Fibroblast of skin of left quadriceps (primary cell): ENCODE data around the gene TBX2.
"Not testable (repeated sequence)": the region's sequence is repeated elsewhere in the genome, so short reads cannot be mapped to it uniquely, and the experiment has no call there.

Source experiments
- DNase-seq, 2 experiments: peaks; one replicate each; pipeline ENCODE4 v3.0.0-alpha.2; 2013; ENCODE audit warnings: low read depth in 2 of 2

TBX2 gene

DNA sequence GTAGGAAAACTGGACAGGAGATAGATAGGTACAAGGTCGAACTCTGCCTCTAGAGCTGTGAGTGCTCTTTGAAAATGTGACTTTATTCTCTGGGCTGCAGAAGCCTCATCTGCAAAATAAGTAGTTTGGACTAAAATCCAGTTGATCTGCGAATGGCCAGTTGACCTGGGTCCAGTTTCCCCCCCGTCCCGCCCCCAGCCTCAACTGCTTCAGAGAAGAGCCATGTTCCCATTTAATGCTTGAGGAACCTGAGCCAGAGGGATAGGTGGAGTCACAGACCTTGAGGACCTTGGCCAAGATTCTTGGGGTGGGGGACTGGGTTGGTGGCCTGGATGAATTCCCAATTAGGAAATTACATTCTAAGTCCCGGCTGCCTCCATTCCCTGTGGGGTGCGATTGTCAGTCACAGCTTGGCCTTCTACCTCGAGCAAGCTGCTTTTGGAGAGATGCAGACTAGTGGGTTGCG is 14.1 kb downstream of the TBX2 start:
- no peak for DNase-seq

DNA sequence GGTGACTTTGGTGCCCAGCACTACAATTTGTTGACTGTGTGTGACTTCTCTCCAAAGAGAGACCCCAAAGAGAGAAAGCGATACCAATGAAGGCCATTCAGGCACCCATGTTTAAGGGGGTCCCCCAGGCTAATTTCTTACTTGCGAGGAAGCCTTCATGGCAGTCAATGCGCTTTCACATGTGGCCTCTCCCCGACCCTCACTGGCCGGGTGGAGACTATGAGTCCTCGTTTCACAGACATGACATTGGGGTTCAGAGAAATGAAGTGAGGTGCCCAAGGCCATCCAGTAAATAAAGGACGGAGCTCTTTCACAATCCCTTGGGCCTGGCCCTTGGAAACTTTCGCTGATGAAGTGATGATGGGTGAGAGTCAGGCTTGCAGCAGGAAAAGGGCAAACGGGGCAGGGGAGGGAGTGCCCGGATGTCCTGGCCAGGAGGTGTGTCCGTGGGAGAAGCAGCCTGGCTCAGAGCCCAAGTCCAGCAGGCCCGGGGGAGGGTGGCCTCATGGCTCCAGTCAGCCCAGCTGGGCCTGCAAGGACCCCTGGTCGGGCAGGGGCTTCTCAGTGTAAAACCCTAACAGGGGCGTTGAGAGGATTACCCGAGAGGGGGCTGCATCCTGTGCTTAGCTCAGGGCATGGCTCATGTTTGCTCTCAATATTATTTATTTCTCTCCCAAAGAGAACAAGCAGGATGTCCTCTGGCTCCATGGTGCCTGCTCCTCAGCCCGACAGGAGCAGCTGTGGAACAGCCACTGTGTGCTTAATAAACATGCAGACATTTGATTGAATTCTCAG is 14.7 kb downstream of the TBX2 start:
- no peak for DNase-seq

DNA sequence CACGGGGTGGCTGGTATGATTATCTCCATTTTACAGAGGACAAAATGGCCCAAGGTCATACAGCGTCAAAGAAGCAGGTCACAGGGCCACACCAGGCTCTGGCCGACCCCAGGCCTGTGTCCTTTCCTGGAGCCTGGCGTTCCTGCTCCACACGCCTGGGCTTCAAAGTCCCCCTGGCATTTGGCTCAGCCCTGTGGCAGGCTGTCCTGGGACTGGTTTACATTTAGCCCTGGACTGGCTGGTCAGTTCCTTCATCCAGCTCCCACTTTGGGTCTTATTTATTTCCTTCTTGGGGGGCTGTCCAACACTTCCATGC is 15.3 kb downstream of the TBX2 start:
- DNase-seq: no peak

DNA sequence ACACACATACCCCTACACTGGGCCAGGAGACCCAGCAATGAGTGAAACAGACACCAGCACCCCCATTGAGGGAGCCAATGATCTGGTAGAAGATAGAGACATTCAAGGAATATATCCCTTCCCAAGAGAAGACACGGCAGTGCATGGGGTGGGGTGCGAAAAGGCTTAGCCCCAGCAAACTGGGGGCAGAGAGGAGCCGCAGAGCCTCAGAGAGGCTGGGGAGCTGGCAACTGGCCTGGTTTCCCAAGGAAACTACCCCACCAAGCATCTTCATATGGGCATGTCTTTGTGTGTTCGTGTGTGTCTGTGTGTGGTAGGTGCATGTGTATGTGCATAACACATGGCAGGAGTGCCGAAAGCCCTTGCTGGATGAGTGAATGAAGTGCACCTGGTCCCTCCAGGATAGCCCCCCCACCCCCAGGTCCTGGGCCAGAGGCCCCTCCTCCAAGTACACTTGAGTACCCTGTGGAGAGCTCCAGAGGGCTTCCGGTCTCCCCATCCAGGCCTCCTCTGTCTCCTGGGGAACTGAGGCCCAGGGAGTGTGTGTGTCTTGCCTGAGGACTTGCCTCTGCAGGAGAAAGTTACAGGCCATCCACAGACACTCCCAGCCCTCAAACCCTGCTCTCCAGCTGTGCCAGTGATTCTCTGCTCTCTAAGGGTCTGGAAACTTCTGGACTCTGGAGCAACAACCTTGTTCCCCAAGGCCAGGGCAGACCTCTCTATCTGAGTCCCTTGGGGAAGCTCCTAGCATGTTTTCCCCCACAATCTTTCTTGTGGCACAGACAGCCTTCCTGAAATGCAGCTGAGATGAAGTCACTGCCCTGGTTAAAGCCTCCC is 15.9 kb downstream of the TBX2 start:
- no peak for DNase-seq

DNA sequence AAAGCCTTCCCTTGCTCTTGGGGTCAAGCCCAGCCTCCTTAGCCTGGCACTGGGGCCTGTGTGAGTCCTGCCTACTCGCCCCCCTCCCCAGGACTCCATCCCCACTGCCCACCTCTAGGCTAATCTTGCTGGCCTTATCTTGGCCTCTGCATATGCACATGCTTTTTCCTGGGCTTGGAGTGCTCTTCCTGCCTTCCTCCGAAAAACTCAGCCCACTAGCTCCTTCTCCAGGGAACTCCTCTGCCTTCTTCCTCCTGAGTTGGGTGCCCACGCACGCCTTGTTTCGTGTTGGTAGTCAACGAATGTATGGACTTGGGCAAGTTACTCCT is 16.5 kb downstream of the TBX2 start:
- no peak for DNase-seq

DNA sequence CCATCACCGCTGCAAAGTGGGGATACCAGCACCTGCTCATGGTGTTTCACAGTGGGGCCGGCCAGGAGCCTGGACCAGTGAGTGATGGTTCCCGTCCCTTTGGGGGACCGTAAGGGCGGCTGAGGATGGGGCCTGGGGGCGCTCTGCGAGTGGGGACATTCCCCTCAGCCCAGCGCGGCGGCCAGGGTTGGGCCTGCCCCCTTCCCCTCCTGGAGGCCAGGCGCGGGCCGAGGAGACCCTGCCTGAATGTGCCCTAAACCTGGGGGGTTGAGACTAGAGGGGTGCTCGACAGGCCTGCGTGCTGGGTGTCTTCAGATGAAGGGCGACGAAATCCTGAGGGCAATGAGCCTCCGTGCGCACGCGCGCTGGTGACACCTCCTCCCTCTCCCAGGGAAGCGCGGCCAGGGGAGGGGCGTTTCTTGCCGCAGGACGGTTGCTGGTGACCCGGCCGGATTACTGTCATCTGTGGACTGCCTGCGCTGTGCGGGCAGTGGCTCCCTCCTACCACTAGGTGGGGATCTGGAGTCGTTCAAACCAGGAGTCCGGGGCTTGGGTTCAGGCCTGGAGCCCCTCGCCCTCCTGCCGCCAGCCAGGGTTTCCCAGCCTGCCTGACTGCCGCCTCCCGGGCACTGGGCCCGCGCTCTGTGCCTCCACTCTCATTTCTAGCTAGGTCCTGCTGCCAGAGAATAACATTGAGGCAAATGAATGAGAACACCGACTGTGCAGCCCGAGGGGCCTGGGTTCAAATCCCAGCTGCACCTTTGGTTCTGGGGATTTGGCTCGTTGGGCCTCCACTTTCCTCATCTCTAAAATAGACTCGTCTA is 17.1 kb downstream of the TBX2 start:
- peak in 1 of 2 experiments; percentile 40 for DNase-seq

DNA sequence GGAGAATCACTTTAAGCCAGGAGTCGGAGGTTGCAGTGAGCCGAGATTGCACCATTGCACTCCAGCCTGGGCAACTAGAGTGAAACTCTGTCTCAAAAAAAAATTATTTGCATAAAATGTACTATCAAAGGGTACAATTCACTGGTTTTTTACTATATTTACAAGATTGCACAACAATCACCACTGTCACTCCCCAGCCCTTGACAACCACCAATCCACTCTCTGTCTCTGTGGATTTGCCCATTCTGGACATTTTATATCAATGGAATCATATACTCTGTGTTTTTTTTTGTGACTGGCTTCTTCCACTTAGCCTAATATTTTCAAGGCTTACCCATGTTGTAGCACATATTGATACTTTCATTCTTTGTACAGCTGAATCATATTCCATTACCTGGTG is 18.8 kb downstream of the TBX2 start:
- no peak for DNase-seq

DNA sequence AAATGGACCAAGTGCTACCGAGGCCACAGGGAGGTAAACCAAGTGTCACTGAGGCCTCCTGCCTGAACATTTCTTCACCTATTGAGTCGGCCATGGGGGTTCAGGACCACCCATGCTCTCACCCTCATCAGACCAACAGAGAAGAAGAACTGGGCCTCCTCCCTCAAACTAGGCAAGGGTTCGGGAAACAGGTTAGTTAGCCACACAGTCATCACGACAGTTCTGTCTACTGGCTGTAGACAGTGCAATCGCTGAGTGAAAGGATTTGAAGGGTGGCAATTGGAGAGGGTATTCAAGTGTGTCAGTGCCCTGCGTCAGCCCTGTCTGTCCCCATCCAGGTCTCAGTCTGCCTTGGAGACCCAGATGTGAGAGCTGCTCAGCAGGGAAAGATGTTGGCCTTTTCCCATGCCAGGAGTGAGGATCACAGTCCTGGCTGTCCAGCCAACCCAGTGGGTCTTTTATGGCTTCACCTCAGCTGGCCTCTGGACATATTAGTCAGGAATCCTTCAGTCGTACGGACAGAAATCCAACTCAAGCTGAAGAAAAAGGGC is 19.9 kb downstream of the TBX2 start:
- no peak for DNase-seq

DNA sequence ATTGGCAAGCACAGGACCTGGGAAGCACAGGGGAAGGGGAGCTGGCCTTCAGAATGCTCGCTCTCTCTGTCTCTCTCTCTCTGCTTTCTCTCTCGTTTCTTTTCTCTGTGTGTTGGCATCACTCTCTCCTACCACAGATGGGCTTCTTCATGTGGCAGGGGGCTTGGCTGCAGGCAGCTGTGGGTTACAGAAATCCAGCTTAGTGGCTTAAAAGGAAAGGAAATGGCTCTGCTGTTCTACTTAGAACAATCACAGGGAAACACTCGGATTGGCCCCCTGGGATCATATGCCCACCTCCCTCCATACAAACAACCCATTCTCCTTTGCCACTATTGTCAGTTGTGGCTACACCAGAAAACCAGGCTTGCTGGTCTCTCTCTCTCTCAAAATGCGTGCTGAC is 20.4 kb downstream of the TBX2 start:
- DNase-seq: no peak

DNA sequence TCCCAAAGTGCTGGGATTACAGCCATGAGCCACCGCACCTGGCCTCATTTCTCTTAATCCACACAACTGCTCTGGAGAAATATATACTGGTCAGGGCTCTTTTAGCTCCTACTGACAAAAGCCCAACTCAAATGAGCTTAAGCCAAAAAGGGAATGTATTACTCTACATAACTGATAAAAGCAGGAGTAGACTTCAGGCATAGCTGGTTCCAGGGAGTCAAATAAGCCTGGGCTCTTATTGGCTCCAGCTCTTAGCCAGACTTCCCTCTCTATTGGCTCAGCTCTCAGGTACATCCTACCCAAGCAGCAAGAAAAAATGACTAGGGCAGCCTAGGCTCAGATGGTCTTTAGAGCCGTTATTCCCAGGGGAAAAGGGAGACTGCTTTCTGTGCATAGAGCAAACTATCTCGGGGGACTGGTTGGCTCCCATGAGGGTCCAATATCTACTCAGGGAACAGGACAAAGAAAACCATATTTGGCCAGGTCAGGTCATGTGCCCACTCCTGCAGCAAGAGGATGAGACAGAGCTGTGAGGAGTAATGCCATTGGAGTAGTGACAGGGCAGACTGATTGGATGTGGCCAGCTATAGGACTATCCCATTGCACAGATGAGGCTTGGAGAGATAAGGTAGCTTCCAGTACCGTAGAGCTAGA is 21.2 kb downstream of the TBX2 start:
- no peak for DNase-seq

DNA sequence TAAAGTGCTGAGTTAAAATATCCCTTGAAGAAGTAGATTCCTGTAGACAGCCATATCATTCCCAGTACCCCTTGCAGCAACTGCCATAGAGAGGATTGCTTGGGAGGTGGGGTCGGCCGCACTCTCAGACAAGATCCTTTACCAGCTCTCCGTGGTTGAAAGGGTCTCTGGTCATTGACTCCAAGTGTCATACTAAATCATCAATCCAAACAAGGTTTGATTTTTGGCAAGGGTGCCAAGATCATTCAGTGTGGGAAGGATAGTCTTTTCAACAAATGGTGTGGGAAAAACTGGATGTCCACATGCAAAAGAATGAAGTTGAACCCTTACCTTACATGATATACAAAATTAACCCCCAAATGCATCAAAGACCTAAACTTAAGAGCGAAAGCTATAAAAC is 21.8 kb downstream of the TBX2 start:
- DNase-seq: no peak

DNA sequence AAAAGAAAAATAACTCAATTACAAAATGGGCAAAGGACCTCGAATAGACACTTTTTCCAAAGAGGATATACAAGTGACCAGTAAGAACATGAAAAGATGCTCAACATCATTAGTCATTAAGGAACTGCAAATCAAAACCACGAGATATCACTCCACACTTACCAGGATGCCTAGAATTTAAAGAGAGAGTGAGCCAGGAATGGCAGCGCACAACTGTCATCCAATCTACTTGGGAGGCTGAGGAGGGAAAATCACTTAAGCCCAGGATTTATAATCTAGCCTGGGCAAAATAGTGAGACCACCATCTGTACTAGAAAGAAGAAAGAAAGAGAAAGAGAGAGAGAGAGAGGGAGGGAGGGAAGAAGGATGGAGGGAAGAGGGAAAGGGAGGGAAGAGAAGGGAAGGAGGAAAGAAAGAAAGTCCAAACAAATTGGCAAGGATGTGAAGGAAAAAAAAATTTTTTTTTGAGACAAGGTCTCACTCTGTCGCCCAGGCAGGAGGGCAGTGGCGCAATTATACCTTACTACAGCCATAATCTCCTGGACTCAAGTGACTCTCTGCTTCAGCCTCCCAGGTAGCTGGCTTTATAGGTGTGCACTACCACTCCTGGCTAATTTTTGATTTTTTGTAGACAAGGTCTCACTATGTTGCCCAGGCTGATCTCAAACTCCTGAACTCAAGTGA is 22.6 kb downstream of the TBX2 start:
- DNase-seq: no peak

DNA sequence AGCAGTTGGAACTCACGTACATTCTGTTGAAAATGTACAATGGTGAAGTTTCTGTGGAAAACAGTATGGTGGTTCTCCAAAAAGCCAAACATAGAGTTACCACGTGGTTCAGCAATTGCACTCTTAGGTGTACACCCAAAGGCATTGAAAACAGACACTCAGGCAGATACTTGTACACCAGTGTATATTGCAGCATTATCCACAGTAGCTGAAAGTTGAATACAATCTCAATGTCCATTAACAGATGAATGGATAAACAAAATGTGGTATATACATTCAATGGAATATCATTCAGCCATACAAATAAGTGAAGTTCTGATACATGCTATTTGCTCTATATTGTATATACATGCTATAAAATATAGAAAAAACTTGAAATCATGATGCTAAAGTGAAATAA is 23.2 kb downstream of the TBX2 start:
- no peak for DNase-seq

DNA sequence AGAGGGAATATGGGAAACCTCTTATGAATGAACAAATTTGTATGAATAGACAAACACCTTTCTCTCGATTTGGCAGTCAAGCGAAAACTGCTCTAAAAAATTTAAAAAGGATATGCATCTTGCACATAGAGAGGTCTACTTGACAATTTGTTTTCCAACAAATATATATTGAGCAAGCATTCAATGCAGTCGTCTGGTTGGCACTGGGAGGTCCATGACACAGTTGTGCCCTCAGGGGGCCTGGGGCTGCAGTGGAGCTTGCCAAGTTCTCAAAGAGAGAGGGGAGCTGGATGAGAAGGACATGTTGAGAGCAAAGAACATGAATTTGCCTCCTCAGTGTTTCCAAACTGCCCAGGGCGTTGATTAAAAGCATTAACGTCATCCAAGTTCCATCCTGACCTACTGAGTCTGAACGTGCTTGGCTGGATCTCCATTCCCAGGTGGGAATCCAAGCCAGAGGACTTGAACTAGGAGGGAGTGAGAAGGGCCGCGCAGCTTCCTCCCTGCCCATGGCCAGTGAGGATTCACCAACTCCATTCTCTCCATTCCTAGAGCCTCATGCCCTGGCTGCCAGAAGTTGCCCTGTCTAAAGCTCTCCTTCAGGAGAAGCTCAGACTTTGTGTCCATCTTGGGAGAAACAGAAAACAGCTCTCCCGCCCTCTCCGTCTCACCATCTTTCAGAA is 24.5 kb downstream of the TBX2 start:
- DNase-seq: no peak

DNA sequence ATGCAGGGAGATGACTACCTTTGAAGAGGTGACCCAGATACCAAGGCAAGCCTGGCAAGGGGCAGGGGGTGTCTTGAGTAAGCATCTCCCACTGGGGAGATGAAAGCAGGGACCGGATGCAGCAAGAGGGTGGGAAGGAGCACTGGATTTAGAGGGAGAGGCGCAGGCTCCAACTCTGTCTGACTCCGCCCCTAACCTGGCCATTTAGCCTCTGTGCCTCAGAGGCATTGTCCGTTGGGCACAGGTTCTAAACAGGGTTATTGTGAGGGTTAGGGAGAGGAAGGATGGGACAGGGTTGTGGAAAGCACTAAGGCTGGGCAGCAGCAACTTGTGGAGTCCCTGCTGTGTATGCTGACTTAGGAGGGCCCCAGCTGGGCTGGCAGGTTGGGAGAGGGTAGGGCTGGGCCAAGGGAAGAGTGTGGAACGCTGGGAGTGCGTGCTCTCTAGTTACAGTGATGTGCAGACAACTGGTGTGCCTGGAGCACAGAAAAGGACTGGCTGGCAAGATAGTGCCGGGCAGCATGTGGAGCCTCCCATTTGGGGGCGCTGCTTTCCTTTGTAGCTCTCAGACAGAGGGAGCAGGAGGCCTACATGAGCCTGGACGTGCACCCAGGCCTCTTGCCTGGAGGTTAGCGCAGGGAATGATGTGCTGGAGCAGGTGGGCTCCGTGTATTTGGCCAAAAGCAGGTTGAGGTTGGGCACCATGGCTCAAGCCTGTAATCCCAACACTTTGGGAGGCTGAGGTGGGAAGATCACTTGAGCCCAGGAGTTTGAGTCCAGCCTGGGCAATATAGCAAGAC is 26.2 kb downstream of the TBX2 start:
- DNase-seq: no peak

DNA sequence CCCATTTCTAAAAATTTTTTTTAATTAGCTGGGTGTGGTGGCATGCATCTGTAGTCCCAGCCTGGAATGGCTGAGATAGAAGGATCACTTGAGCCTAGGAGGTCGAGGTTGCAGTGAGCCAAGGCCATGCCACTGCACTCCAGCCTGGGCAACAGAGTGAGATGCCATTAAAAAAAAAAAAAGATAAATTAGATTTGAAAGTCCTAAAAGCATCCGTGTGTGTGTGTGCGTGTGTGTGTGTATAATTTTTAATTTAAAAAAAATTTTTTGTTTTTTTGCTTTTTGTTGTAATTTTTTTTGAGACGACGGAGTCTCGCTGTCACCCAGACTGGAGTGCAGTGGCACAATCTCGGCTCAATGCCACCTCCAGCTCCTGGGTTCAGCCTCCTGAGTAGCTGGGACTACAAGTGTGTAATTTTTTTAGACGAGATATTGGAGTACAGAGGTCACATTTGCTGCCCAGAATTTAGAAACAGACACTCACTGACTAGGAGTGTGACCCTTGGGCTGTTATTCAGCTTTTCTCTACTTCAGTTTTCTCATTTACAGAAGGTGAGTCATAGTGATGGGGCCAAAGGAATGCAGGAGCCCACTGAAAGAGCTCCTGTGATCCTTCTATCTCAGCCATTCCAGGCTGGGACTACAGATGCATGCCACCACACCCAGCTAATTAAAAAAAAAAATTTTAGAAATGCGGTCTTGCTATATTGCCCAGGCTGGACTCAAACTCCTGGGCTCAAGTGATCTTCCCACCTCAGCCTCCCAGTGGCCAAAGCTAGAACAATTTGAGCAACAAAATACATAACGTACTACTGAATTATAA is 27.1 kb downstream of the TBX2 start:
- no peak for DNase-seq

DNA sequence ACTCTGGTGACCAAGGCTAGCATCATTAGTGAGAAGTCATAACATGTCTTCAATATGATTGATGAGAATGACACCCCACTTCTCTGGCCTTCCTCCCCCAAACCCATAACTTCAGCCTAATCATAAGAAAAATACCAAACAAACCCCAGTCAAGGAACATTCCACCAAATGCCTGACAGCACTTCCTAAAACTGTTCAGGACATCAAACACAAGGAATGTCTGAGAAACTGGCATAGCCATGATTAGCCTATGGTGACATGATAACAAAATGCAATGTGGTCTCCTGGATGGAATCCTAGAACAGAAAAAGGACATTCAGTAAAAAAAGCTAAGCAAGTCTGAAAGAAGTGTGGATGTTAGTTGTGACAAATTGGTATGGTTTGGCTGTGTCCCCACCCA is 27.9 kb downstream of the TBX2 start:
- no peak for DNase-seq

DNA sequence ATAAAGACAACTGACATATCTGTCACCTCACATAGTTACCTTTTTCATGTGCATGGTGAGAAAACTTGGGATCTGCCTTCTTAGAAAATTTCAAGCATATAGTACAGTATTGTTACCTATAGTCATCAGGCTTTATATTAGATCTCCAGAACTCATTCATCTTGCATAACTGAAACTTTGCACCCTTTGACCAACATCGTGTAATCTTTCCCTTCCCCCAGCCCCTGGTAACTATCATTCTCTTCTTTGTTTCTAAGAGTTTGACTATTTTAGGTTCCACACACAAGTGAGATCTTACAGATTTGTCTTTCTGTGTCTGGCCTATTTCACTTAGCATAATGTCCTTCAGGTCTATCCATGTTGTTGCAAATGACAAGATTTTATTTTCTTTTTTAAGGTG is 29.6 kb downstream of the TBX2 start:
- DNase-seq: no peak

DNA sequence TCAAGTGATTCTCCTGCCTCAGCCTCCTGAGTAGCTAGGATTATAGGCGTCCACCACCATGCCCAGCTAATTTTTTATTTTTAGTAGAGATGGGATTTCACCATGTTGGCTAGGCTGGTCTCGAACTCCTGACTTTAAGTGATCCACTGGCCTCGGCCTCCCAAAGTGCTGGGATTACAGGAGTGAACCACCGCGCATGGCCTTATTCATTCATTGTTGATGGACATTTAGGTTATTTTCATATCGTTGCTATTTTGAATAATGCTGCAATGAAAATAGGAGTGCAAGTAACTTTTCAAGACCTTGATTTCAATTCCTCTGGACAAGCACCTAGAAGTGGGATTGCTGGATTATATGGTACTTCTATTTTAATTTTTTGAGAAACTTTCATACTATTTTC is 30.2 kb downstream of the TBX2 start:
- DNase-seq: not testable (repeated sequence)
